ENCODE data around the gene MYO3B. TPM values are rescaled to one million over a fixed set of nuclear protein-coding genes. Genes with fewer than 3 reads are reported as not detected.

Gene MYO3B
- polyA plus RNA-seq, 1 of the 3 experiments (the other 2 are of a cell fraction), result not detected

DNA sequence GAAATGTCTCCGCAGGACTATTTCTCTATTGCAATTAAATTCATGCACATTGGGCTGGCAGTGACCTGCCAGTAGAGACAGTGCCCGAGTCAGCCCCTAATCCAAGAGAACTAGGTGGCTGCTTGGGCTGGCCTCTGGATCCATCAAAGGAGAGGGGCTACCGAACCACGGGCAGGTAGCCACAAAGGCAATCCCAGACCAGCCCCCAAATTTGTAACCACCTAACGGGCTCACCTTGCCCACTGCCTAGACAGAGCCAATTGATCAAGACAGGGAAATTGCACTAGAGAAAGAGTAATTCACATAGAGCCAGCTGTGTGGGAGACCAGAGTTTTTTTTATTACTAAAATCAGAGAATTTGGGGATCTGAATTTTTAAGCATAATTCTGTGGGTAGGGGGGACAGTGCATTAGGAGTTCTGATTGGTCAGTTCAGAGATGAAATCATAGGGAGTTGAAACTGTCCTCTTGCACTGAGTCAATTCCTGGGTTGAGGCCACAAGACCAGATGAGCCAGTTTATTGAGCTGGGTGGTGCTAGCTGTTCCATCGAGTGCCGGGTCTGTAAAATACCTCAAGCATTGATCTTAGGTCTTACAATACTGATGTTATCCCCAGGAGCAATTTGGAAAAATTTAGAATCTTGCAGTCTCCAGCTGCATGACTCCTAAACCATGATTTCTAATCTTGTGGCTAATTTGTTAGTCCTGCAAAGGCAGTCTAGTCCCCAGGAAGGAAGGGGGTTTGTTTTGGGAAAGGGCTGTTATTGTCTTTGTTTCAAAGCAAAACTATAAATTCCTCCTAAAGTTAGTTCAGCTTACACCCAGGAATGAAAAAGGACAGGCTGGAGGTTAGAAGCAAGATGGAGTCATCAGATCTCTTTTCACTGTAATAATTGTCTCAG lies 276.8 kb downstream of the MYO3B start (continued):
- TF ChIP-seq RAD21 (IDR thresholded peaks at IDR 0.05; ENCODE audit: low read length), result no peak
- TF ChIP-seq EZH2phosphoT487 (IDR thresholded peaks at IDR 0.05; ENCODE audit: borderline replicate concordance, low read depth), result no peak
- TF ChIP-seq TEAD4 (IDR thresholded peaks at IDR 0.05; ENCODE audit: borderline replicate concordance, insufficient read depth), result no peak
- no peak for TF ChIP-seq CHD2 (IDR thresholded peaks at IDR 0.05; ENCODE audit: low read length, partially characterized antibody)
- TF ChIP-seq FOXM1 (IDR thresholded peaks at IDR 0.05; ENCODE audit: low read depth), result no peak
- TF ChIP-seq, protein P1, sequence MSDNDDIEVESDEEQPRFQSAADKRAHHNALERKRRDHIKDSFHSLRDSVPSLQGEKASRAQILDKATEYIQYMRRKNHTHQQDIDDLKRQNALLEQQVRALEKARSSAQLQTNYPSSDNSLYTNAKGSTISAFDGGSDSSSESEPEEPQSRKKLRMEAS (IDR thresholded peaks at IDR 0.05; ENCODE audit: low read depth), result no peak

- Histone ChIP-seq H3K4me3 (ENCODE audit: low read depth in 2 of 2, low read length in 1 of 2) (no peak overlapping the region), H3K27ac (ENCODE audit: low read depth in 2 of 2, low read length in 1 of 2) (no peak overlapping the region), H3K4me2 (no peak overlapping the region), H4K20me1 (ENCODE audit: insufficient read depth) (no peaks in the 10 kb centered on the region), H3K27me3 (ENCODE audit: insufficient read depth) (no peaks in the 10 kb centered on the region), H3K9me3 (no peaks in the 10 kb centered on the region), H3K79me2 (ENCODE audit: insufficient read depth) (no peaks in the 10 kb centered on the region), H3K9ac (no peak overlapping the region), H2AFZ (ENCODE audit: low read depth) (no peak overlapping the region), H3K9me2 (no peaks in the 10 kb centered on the region), H3K4me1 (ENCODE audit: control insufficient read depth in 1 of 2, insufficient read depth in 2 of 2, low read depth in 1 of 2, low read length in 1 of 2) (no peaks in the 10 kb centered on the region), H3F3A (replicated peaks; ENCODE audit: insufficient read depth) (no peaks in the 10 kb centered on the region), H3K36me3 (replicated peaks in 1 of 2; ENCODE audit: control insufficient read depth in 1 of 2, insufficient read depth in 2 of 2, low read length in 1 of 2) (no peaks in the 10 kb centered on the region)
- WGBS (ENCODE audit: low lambda C conversion rate), result 20% methylated on average over 5 of the region's 5 CpGs
- ChIA-PET CTCF (no interaction called here), POLR2A (no interaction called here)
- DNase-seq, result no peak
- TF ChIP-seq TCF12 (IDR thresholded peaks at IDR 0.05) (no peak), RCOR1 (IDR thresholded peaks at IDR 0.05; ENCODE audit: low read length) (no peak), EZH2phosphoT487 (IDR thresholded peaks at IDR 0.05; ENCODE audit: borderline replicate concordance, low read depth) (no peak), YY1 (IDR thresholded peaks at IDR 0.05; ENCODE audit: low read depth) (no peak), RFX5 (IDR thresholded peaks at IDR 0.05; ENCODE audit: low read length) (no peak), FOXJ3 (CRISPR knock-in tag; IDR thresholded peaks at IDR 0.05) (no peak)
Measured at GRCh38 chr2:170455617-170456426, 277.9 kb downstream of the MYO3B start.

GRCh38 chr2:170456914-170457313 lies 279.0 kb downstream of the MYO3B start:
- CTCF ChIA-PET, result interaction anchor here (1.3 kb wide), 1 partner anchor 96 kb away, joined by 3 read pairs; no protein-coding TSS in a partner anchor
- no peak for DNase-seq
- H3K9me3 ChIP-seq, result no peaks in the 10 kb centered on the region
- no peaks in the 10 kb centered on the region for H3F3A ChIP-seq (replicated peaks; ENCODE audit: insufficient read depth)
- TF ChIP-seq ELF1 (IDR thresholded peaks at IDR 0.05) (no peak), EZH2phosphoT487 (IDR thresholded peaks at IDR 0.05; ENCODE audit: borderline replicate concordance, low read depth) (no peak), MEF2A (IDR thresholded peaks at IDR 0.05; ENCODE audit: borderline replicate concordance, low read depth) (no peak), REST (IDR thresholded peaks at IDR 0.05; ENCODE audit: low read depth, low read length) (no peak), TAF1 (IDR thresholded peaks at IDR 0.05; ENCODE audit: borderline replicate concordance, low read depth, low read length) (no peak), SMC3 (IDR thresholded peaks at IDR 0.05; ENCODE audit: low read depth, low read length) (no peak), RAD21 (IDR thresholded peaks at IDR 0.05; ENCODE audit: low read length) (no peak), TCF12 (IDR thresholded peaks at IDR 0.05) (no peak), MXI1 (IDR thresholded peaks at IDR 0.05; ENCODE audit: low read depth, low read length) (no peak), RXRA (IDR thresholded peaks at IDR 0.05; ENCODE audit: borderline replicate concordance, low read depth) (no peak), RCOR1 (IDR thresholded peaks at IDR 0.05; ENCODE audit: low read length) (no peak), GABPA (IDR thresholded peaks at IDR 0.05; ENCODE audit: low read depth) (no peak), JUND (IDR thresholded peaks at IDR 0.05) (no peak)
- TF ChIP-seq, protein P2, sequence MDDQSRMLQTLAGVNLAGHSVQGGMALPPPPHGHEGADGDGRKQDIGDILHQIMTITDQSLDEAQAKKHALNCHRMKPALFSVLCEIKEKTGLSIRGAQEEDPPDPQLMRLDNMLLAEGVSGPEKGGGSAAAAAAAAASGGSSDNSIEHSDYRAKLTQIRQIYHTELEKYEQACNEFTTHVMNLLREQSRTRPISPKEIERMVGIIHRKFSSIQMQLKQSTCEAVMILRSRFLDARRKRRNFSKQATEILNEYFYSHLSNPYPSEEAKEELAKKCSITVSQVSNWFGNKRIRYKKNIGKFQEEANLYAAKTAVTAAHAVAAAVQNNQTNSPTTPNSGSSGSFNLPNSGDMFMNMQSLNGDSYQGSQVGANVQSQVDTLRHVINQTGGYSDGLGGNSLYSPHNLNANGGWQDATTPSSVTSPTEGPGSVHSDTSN (IDR thresholded peaks at IDR 0.05), result no peak
- no peaks in the 10 kb centered on the region for H3K27me3 ChIP-seq (ENCODE audit: insufficient read depth)
- no peak overlapping the region for H3K9ac ChIP-seq
- H4K20me1 ChIP-seq (ENCODE audit: insufficient read depth), result no peaks in the 10 kb centered on the region
- no peaks in the 10 kb centered on the region for H3K4me1 ChIP-seq (ENCODE audit: control insufficient read depth in 1 of 2, insufficient read depth in 2 of 2, low read depth in 1 of 2, low read length in 1 of 2)
- no peak overlapping the region for H2AFZ ChIP-seq (ENCODE audit: low read depth)
- no peak overlapping the region for H3K27ac ChIP-seq (ENCODE audit: low read depth in 2 of 2, low read length in 1 of 2)
- H3K4me2 ChIP-seq, result no peak overlapping the region
- no peaks in the 10 kb centered on the region for H3K79me2 ChIP-seq (ENCODE audit: insufficient read depth)
- WGBS (ENCODE audit: low lambda C conversion rate), result 72% methylated on average over 3 of the region's 3 CpGs
- H3K36me3 ChIP-seq (replicated peaks in 1 of 2; ENCODE audit: control insufficient read depth in 1 of 2, insufficient read depth in 2 of 2, low read length in 1 of 2), result no peaks in the 10 kb centered on the region
- H3K9me2 ChIP-seq, result no peaks in the 10 kb centered on the region
- POLR2A ChIA-PET, result no interaction called here
- H3K4me3 ChIP-seq (ENCODE audit: low read depth in 2 of 2, low read length in 1 of 2), result no peak overlapping the region

All from SK-N-SH (cell line).